ENCODE measurements around the gene GUCY1A2.

GRCh38 chr11:106690923-106691322 is 327.4 kb downstream of the GUCY1A2 start:
- TF ChIP-seq, protein P1, sequence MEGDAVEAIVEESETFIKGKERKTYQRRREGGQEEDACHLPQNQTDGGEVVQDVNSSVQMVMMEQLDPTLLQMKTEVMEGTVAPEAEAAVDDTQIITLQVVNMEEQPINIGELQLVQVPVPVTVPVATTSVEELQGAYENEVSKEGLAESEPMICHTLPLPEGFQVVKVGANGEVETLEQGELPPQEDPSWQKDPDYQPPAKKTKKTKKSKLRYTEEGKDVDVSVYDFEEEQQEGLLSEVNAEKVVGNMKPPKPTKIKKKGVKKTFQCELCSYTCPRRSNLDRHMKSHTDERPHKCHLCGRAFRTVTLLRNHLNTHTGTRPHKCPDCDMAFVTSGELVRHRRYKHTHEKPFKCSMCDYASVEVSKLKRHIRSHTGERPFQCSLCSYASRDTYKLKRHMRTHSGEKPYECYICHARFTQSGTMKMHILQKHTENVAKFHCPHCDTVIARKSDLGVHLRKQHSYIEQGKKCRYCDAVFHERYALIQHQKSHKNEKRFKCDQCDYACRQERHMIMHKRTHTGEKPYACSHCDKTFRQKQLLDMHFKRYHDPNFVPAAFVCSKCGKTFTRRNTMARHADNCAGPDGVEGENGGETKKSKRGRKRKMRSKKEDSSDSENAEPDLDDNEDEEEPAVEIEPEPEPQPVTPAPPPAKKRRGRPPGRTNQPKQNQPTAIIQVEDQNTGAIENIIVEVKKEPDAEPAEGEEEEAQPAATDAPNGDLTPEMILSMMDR (IDR thresholded peaks at IDR 0.05) = no peak
- no peak for TF ChIP-seq POLR2A (IDR thresholded peaks at IDR 0.05)

All from uterus (tissue), 2 donors.